OCI-LY7 (cell line): Measurements from ENCODE around the gene UBE2K. TPM values are rescaled to one million over a fixed set of nuclear protein-coding genes. Genes with fewer than 3 reads are reported as not detected.
"Not testable (repeated sequence)": the region's sequence is repeated elsewhere in the genome, so short reads cannot be mapped to it uniquely, and the experiment has no call there.

Experiments
- BruUV-seq: library from RNA; stranded (reverse); fragments of 400-500 nt; replicated peaks from 2 replicates; lab custom pipeline; 2021; lab: Mats Ljungman, UMichigan
- CTCF ChIA-PET: fragments of 300-600 bp; sonication (Branson Sonifier 250); formaldehyde crosslinking; loops from one replicate; lab custom pipeline; 2022; ENCODE audit warnings: antibody characterized with exemption; ENCODE audit not compliant: unreplicated experiment; lab: Charles Lee
- POLR2A ChIA-PET: fragments of 300-600 bp; sonication (Branson Sonifier 250); formaldehyde crosslinking; loops from one replicate; lab custom pipeline; 2022; ENCODE audit warnings: antibody characterized with exemption; lab: Charles Lee
- DNase-seq: peaks from one replicate; pipeline ENCODE4 v3.0.0-alpha.2; 2015; ENCODE audit warnings: low spot score
- H2AFZ ChIP-seq: fragments of 200-600 bp; sonication (generic), shearing (Covaris generic); 2 replicates; pipeline ENCODE4 v1.6.1; 2014; ENCODE audit warnings: mild to moderate bottlenecking, antibody characterized with exemption, low read length, moderate library complexity
- H3K27ac ChIP-seq: fragments of 200-600 bp; sonication (generic); 2 replicates; pipeline ENCODE4 v1.5.1; 2014; ENCODE audit warnings: mixed run types, low read depth, mild to moderate bottlenecking, moderate library complexity, low read length, inconsistent platforms; ENCODE audit not compliant: poor library complexity, severe bottlenecking
- H3K36me3 ChIP-seq: fragments of 200-600 bp; sonication (generic); 2 replicates; pipeline ENCODE4 v1.6.1; 2014; ENCODE audit warnings: mild to moderate bottlenecking, antibody characterized with exemption, low read length, moderate library complexity, mixed read lengths; ENCODE audit not compliant: insufficient read depth
- H3K4me1 ChIP-seq: fragments of 200-600 bp; sonication (generic); 2 replicates; pipeline ENCODE4 v1.5.1; 2014; ENCODE audit warnings: mild to moderate bottlenecking, low read length; ENCODE audit not compliant: insufficient read depth, poor library complexity, severe bottlenecking
- H3K4me2 ChIP-seq: fragments of 200-600 bp; sonication (generic); 2 replicates; pipeline ENCODE4 v1.6.1; 2014; ENCODE audit warnings: mild to moderate bottlenecking, low read length
- H3K4me3 ChIP-seq: fragments of 200-600 bp; sonication (generic); 2 replicates; pipeline ENCODE4 v1.5.1; 2014; ENCODE audit warnings: mild to moderate bottlenecking, low read depth, low read length; ENCODE audit not compliant: poor library complexity, severe bottlenecking
- H3K79me2 ChIP-seq: fragments of 200-600 bp; sonication (generic); 2 replicates; pipeline ENCODE4 v1.6.1; 2016; ENCODE audit warnings: low read depth, mild to moderate bottlenecking, low read length, moderate library complexity, mixed read lengths; ENCODE audit not compliant: insufficient read depth
- H3K9me2 ChIP-seq: fragments of 200-600 bp; sonication (generic); 2 replicates; pipeline ENCODE4 v1.6.1; 2016; ENCODE audit warnings: mild to moderate bottlenecking, low read length, mixed read lengths; ENCODE audit not compliant: insufficient read depth
- H3K9me3 ChIP-seq: fragments of 200-600 bp; sonication (generic); 2 replicates; pipeline ENCODE4 v1.6.1; 2014; ENCODE audit warnings: mild to moderate bottlenecking, mixed run types, low read length, mixed read lengths
- H4K20me1 ChIP-seq: fragments of 200-600 bp; sonication (generic); 2 replicates; pipeline ENCODE4 v1.6.1; 2014; ENCODE audit warnings: mild to moderate bottlenecking, antibody characterized with exemption, low read length, moderate library complexity, mixed read lengths; ENCODE audit not compliant: insufficient read depth
- CTCF ChIP-seq: fragments of 200-600 bp; sonication (generic); conservative IDR thresholded peaks from 2 replicates; pipeline ENCODE4 v1.5.1; 2014; ENCODE audit warnings: mild to moderate bottlenecking, antibody characterized with exemption, low read length, moderate library complexity, mixed read lengths
- EZH2phosphoT487 ChIP-seq: fragments of 200-600 bp; sonication (generic); IDR thresholded peaks from 2 replicates; pipeline ENCODE4 v1.6.1; 2018; ENCODE audit warnings: low read depth, borderline replicate concordance, mild to moderate bottlenecking, mixed run types, antibody characterized with exemption, low read length, moderate library complexity, mixed read lengths
- intact Hi-C: fragments of 100-400 bp; cut with micrococcal nuclease; formaldehyde crosslinking; loops from one replicate; pipeline ENCODE4 v1.10.0; 2022; ENCODE audit not compliant: unreplicated experiment
- total RNA-seq, 2 experiments: library from RNA; depleted of rRNA in 1 of 2; stranded (reverse); fragments of >200 nt in 1 of 2; shearing (Covaris generic) in 1 of 2; gene quantifications; 2 replicates each; pipeline ENCODE4 v1.2.3, GENCODE V29; 2014 to 2022

The UBE2K gene
- total RNA-seq, 2 experiments from 2014 or later = 20.8 to 88.0 TPM

- ChIA-PET CTCF (no interaction called here), POLR2A (no interaction called here)
- intact Hi-C loops = no loop called here
- Histone ChIP-seq H3K4me3 (no peak overlapping the region), H2AFZ (no peak overlapping the region), H3K27ac (no peak overlapping the region), H3K4me2 (no peak overlapping the region), H3K9me2 (no peaks in the 10 kb centered on the region), H4K20me1 (no peaks in the 10 kb centered on the region), H3K9me3 (no peaks in the 10 kb centered on the region), H3K36me3 (no peaks in the 10 kb centered on the region), H3K4me1 (no peaks in the 10 kb centered on the region), H3K79me2 (no peaks in the 10 kb centered on the region)
- DNase-seq = no peak
- BruUV-seq = no TSS peak
- no peak for TF ChIP-seq CTCF
- no peak for TF ChIP-seq EZH2phosphoT487
Observed at GRCh38 chr4:39792529-39792928, 94.6 kb downstream of the UBE2K start.

GRCh38 chr4:39792976-39793375, 95.0 kb downstream of the UBE2K start:
- H3K9me3 ChIP-seq, intact Hi-C loops: not testable (repeated sequence)

GRCh38 chr4:39802005-39802404, 104.1 kb downstream of the UBE2K start:
- no peak overlapping the region for H3K4me2 ChIP-seq
- TF ChIP-seq CTCF (no peak), EZH2phosphoT487 (no peak)
- H2AFZ ChIP-seq = no peak overlapping the region
- no peaks in the 10 kb centered on the region for H3K4me1 ChIP-seq
- H4K20me1 ChIP-seq = no peaks in the 10 kb centered on the region
- POLR2A ChIA-PET = no interaction called here
- no peak overlapping the region for H3K27ac ChIP-seq
- H3K4me3 ChIP-seq = no peak overlapping the region
- intact Hi-C loops = no loop called here
- no peaks in the 10 kb centered on the region for H3K9me3 ChIP-seq
- no peaks in the 10 kb centered on the region for H3K79me2 ChIP-seq
- DNase-seq = no peak
- BruUV-seq = no TSS peak
- CTCF ChIA-PET = no interaction called here
- no peaks in the 10 kb centered on the region for H3K9me2 ChIP-seq
- H3K36me3 ChIP-seq = no peaks in the 10 kb centered on the region

More at GRCh38 chr4:39792976-39793375, 95.0 kb downstream of the UBE2K start:
- DNase-seq, H3K27ac ChIP-seq, H3K79me2 ChIP-seq, H3K4me2 ChIP-seq, H3K9me2 ChIP-seq, H3K36me3 ChIP-seq, BruUV-seq, POLR2A ChIA-PET, H2AFZ ChIP-seq, CTCF ChIA-PET, H3K4me1 ChIP-seq, H3K4me3 ChIP-seq, H4K20me1 ChIP-seq: not testable (repeated sequence)
